A673 (cell line): ENCODE measurements around the gene PGF. TPM values are rescaled to one million over a fixed set of nuclear protein-coding genes. Genes with fewer than 3 reads are reported as not detected.

Experiments
- BruUV-seq: library from RNA; stranded (reverse); fragments of 400-500 nt; replicated peaks from 2 replicates; lab custom pipeline; 2021; lab: Mats Ljungman, UMichigan
- CTCF ChIA-PET: fragments of 300-600 bp; sonication (Branson Sonifier 250); formaldehyde crosslinking; loops from one replicate; lab custom pipeline; 2022; ENCODE audit warnings: antibody characterized with exemption; lab: Charles Lee
- POLR2A ChIA-PET: fragments of 300-600 bp; sonication (Branson Sonifier 250); formaldehyde crosslinking; loops from one replicate; lab custom pipeline; 2022; ENCODE audit warnings: antibody characterized with exemption; ENCODE audit not compliant: low non-redundant PET; lab: Charles Lee
- DNase-seq: peaks from one replicate; pipeline ENCODE4 v3.0.0-alpha.2; 2015; ENCODE audit warnings: low spot score
- H3K27ac ChIP-seq: fragments of 200-600 bp; sonication (generic); 2 replicates; pipeline ENCODE4 v1.5.1; 2016; ENCODE audit warnings: mixed run types, low read depth, mild to moderate bottlenecking, mixed read lengths, antibody characterized with exemption, low read length; ENCODE audit not compliant: poor library complexity, severe bottlenecking
- H3K27me3 ChIP-seq: fragments of 200-600 bp; sonication (generic); replicated peaks from 2 replicates; pipeline ENCODE4 v1.6.1; 2017; ENCODE audit warnings: mixed run types, low read depth, mild to moderate bottlenecking, mixed read lengths, antibody characterized with exemption, low read length; ENCODE audit not compliant: insufficient read depth, poor library complexity
- H3K36me3 ChIP-seq: fragments of 200-600 bp; sonication (generic); 2 replicates; pipeline ENCODE4 v1.6.1; 2016; ENCODE audit warnings: mixed run types, mild to moderate bottlenecking, mixed read lengths, antibody characterized with exemption, low read length; ENCODE audit not compliant: insufficient read depth, poor library complexity, severe bottlenecking
- H3K4me1 ChIP-seq: fragments of 200-600 bp; sonication (generic); 2 replicates; pipeline ENCODE4 v1.6.1; 2017; ENCODE audit warnings: mixed run types, mild to moderate bottlenecking, mixed read lengths, antibody characterized with exemption, low read length; ENCODE audit not compliant: insufficient read depth, poor library complexity, severe bottlenecking
- H3K4me3 ChIP-seq: fragments of 200-600 bp; sonication (generic); 2 replicates; pipeline ENCODE4 v1.5.1; 2016; ENCODE audit warnings: low read depth, mixed run types, mild to moderate bottlenecking, mixed read lengths, low read length; ENCODE audit not compliant: poor library complexity, severe bottlenecking
- H3K9me3 ChIP-seq: fragments of 200-600 bp; sonication (generic); 2 replicates; pipeline ENCODE4 v1.6.1; 2016; ENCODE audit warnings: mixed run types, low read depth, mild to moderate bottlenecking, mixed read lengths, antibody characterized with exemption, low read length; ENCODE audit not compliant: poor library complexity, severe bottlenecking
- EZH2 ChIP-seq: fragments of 200-600 bp; sonication (generic); IDR thresholded peaks from 2 replicates; pipeline ENCODE4 v1.6.1; 2017; ENCODE audit warnings: borderline replicate concordance, low read depth, mild to moderate bottlenecking, mixed read lengths, antibody characterized with exemption, low read length; ENCODE audit not compliant: poor library complexity, severe bottlenecking
- intact Hi-C: fragments of 100-400 bp; cut with micrococcal nuclease; formaldehyde crosslinking; loops from one replicate; pipeline ENCODE4 v1.10.0; 2022; ENCODE audit not compliant: unreplicated experiment
- total RNA-seq: library from RNA; stranded (reverse); gene quantifications from 2 replicates; pipeline ENCODE4 v1.2.3, GENCODE V29; 2021
- TF ChIP-seq, protein P1 (sequence below): fragments of 300-800, 200-600 bp; sonication (generic); conservative IDR thresholded peaks from 2 replicates; pipeline ENCODE4 v1.5.1; 2017; ENCODE audit warnings: low read depth, mild to moderate bottlenecking, antibody characterized with exemption, low read length, moderate library complexity, mixed read lengths

Gene PGF
- total RNA-seq, 1 experiment from 2014 or later: 48.1 TPM

DNA sequence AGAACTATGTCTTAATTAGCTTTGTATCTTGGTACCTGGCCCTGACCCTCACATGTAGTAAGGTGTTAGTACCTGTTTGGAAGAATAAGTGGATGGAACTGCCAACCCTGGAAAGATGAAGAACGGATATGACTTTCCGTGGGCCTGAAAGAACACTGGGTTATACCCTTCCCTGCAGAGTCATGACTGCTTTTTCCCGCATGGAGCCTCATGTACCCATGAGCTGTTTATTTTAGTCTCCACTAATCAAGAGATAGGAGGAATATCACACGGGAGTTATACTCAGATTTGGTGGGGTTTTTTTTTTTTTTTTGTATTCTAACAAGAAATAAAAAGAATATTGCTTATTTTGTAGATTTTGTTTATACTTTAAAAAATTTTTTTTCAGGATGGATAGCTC lies 57.8 kb downstream of the PGF start:
- H3K27ac ChIP-seq: no peak overlapping the region
- no peaks in the 10 kb centered on the region for H3K9me3 ChIP-seq
- H3K36me3 ChIP-seq: peaks cover 95% of the 10 kb centered on the region
- POLR2A ChIA-PET: no interaction called here
- DNase-seq: no peak
- CTCF ChIA-PET: interaction anchor here (0.7 kb wide), 1 partner anchor 414 kb away, joined by 5 read pairs; no protein-coding TSS in a partner anchor
- H3K27me3 ChIP-seq: no peaks in the 10 kb centered on the region
- intact Hi-C loops: no loop called here
- H3K4me1 ChIP-seq: no peaks in the 10 kb centered on the region
- TF ChIP-seq, protein P1, sequence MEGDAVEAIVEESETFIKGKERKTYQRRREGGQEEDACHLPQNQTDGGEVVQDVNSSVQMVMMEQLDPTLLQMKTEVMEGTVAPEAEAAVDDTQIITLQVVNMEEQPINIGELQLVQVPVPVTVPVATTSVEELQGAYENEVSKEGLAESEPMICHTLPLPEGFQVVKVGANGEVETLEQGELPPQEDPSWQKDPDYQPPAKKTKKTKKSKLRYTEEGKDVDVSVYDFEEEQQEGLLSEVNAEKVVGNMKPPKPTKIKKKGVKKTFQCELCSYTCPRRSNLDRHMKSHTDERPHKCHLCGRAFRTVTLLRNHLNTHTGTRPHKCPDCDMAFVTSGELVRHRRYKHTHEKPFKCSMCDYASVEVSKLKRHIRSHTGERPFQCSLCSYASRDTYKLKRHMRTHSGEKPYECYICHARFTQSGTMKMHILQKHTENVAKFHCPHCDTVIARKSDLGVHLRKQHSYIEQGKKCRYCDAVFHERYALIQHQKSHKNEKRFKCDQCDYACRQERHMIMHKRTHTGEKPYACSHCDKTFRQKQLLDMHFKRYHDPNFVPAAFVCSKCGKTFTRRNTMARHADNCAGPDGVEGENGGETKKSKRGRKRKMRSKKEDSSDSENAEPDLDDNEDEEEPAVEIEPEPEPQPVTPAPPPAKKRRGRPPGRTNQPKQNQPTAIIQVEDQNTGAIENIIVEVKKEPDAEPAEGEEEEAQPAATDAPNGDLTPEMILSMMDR: no peak
- TF ChIP-seq EZH2: no peak
- no TSS peak for BruUV-seq
- no peak overlapping the region for H3K4me3 ChIP-seq

DNA sequence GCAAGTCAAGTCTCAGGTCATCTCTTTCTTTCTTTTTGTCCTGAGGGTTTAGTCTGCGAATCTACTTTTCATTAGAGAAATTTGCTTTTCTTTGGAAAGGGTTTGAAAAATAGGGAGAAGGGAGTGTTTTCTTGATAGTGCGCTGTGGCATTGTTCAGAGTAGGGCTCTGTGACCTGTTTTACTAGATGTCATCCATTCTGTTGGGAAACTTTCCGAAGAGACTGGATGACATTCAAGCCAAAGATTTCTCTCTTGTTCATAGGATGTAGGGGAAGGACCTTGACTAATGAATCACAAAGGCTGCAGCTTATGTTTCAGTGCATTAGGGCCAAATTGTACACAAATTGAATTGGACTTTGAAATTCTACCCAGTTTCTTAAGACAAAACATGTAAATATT lies 59.0 kb downstream of the PGF start:
- Histone ChIP-seq H3K4me3 (no peak overlapping the region), H3K9me3 (no peaks in the 10 kb centered on the region), H3K36me3 (peaks cover 95% of the 10 kb centered on the region), H3K4me1 (no peaks in the 10 kb centered on the region), H3K27me3 (no peaks in the 10 kb centered on the region), H3K27ac (no peak overlapping the region)
- no peak for TF ChIP-seq EZH2
- TF ChIP-seq, protein P1: no peak
- ChIA-PET POLR2A (no interaction called here), CTCF (no interaction called here)
- no peak for DNase-seq
- BruUV-seq: no TSS peak
- intact Hi-C loops: no loop called here

DNA sequence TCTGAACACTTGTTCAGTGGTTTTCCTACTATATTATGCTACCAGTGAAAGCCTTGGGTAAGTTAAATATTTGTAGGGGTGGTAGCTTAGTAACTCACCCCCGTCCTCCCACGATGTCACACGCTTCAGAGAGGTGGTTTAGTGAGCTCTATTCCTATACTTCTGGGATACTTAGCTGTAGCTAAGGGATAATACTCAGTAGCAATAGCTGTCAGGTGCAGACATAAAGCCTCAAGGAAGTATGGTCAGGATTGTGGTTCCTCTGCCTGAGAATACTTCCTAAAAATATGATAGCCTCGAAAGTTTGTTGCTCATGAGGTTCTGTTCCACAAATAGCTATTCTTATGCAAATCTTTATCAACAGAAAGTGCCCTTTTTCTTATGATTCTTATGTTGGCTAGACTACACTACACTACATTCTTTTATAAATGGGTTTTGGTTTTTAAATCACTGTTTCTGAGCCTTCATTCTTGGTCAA lies 61.7 kb downstream of the PGF start:
- DNase-seq: no peak
- TF ChIP-seq, protein P1: no peak
- no peak for TF ChIP-seq EZH2
- BruUV-seq: no TSS peak
- H3K4me3 ChIP-seq: no peak overlapping the region
- intact Hi-C loops: no loop called here
- no peak overlapping the region for H3K27ac ChIP-seq
- no peaks in the 10 kb centered on the region for H3K4me1 ChIP-seq
- no peaks in the 10 kb centered on the region for H3K9me3 ChIP-seq
- peaks cover 94% of the 10 kb centered on the region for H3K36me3 ChIP-seq
- H3K27me3 ChIP-seq: no peaks in the 10 kb centered on the region
- POLR2A ChIA-PET: no interaction called here
- CTCF ChIA-PET: interaction anchor here (0.6 to 1.1 kb wide), 3 partner anchors 14 to 33 kb away, joined by 3 to 5 read pairs (median 3); no protein-coding TSS in a partner anchor
